ENCODE data around the gene FBXO24. TPM values are rescaled to one million over a fixed set of nuclear protein-coding genes. Genes with fewer than 3 reads are reported as not detected.
A peak's percentile ranks its signal among the peaks of the same experiment; 100 is the strongest.
"Not testable (repeated sequence)": the region's sequence is repeated elsewhere in the genome, so short reads cannot be mapped to it uniquely, and the experiment has no call there.

FBXO24 gene
- total RNA-seq = 0.41 TPM
- long read RNA-seq = 0 reads

GRCh38 chr7:100586266-100587025 is at the start of gene FBXO24:
Gene FBXO24 (plus strand): TSS chr7:100586328. CDS start chr7:100586626, 298 bp downstream.
- peak; percentile 93 for ATAC-seq
- intact Hi-C loops (cut with DNase I) = loop anchor here (1.0 to 5.0 kb wide), 4 partner anchors 16 to 106 kb away; partner anchors contain the start of genes GIGYF1, GNB2, MOSPD3 and PCOLCE

GRCh38 chr7:100536695-100537094 is 49.4 kb upstream of the FBXO24 start:
- ATAC-seq; intact Hi-C loops (cut with DNase I); DNase-seq (ENCODE audit: missing footprints): not testable (repeated sequence)

More at GRCh38 chr7:100586266-100587025, at the start of gene FBXO24:
- peak; percentile 100 for DNase-seq (ENCODE audit: missing footprints)

- no peak for DNase-seq (ENCODE audit: missing footprints)
- no peak for ATAC-seq
- intact Hi-C loops (cut with DNase I) = loop anchor here (2.0 kb wide), 1 partner anchor 56 kb away; the partner anchor contains the start of gene NYAP1
These were observed 47.8 kb upstream of the FBXO24 start for GRCh38 chr7:100538348-100538653.

DNA sequence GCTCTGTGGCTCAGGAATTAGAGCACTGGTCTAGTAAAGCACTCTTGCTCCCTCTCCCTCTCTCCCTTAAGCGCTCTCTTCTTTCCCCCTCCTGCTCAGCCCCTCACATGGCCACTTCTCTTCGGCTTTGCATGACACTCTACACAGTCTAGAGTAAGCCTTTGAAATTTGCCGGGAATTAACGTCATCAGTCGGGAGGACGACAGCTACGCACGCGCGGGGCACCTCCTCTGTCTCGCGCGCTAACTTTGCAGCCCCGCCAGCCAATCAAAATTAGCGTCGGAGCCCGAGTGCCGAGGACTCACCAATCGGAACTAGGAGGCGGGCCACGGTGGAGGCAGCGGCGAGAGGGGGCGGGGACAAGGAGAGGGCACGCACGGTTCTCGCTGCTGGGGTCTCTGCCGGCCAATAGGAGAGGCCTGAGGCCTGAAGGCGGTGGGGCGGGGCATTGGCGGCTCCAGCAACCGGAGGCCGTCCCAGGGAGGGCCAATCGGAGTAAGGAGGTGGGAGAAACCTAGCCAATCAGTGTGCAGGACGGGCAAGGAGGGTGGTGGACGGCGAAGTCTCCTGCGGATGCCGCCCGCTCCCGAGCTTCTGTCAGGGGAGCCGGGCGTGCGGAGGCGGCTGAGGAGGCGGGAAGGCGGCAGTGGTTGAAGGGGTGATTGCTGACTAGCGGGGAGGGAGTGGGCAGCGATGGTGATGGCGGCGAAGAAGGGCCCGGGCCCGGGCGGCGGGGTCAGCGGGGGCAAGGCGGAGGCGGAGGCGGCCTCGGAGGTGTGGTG is 47.3 kb upstream of the FBXO24 start, which contains the start of gene AGFG2:
AGFG2 (plus strand) TSS at position 550 of the 782 bp plus-strand sequence; CDS start at position 694, 144 bp downstream.
- ATAC-seq (peak; percentile 100), DNase-seq (ENCODE audit: missing footprints) (peak; percentile 100)
- intact Hi-C loops (cut with DNase I) = loop anchor here (2.0 kb wide), 1 partner anchor 56 kb away; the partner anchor contains the start of gene NYAP1

- ATAC-seq (no peak), DNase-seq (ENCODE audit: missing footprints) (no peak)
- intact Hi-C loops (cut with DNase I) = loop anchor here (2.0 kb wide), 1 partner anchor 57 kb away; the partner anchor contains the start of gene NYAP1
These were observed 46.6 kb upstream of the FBXO24 start for GRCh38 chr7:100539436-100540006.

DNA sequence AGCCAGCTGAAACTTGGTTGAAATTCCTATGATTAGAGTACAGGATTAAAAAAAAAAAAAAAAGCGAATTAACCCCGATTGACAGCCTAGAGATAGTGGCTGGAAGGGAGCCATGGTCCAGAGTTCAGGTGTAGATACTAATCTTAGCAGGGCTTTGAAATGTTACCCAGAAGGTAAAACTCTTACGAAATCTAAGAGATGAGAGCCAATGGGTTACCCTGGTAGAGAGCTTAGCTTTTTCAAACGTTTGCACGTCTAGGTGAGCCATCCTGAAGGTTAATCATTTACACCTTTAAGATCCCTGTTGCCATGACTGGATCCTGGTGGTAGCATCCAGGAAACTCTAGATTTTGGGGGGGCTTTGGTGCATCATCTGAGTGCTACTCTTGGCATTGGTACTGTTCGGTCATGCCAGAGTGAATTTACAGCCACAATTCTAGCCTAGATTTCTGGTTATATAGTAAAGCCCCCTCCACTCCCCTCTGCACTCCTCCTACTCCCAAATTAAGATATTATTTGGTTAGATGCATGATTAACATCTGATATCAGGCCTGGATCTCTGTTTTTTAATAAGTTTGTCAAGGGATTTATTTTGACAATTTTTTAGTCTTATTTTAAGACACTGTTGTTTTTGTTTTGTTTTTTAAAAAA is 45.9 kb upstream of the FBXO24 start:
- ATAC-seq = no peak
- no peak for DNase-seq (ENCODE audit: missing footprints)
- intact Hi-C loops (cut with DNase I) = no loop called here

- ATAC-seq; DNase-seq (ENCODE audit: missing footprints); intact Hi-C loops (cut with DNase I): not testable (repeated sequence)
These were observed 44.8 kb upstream of the FBXO24 start for GRCh38 chr7:100541309-100541708.

GRCh38 chr7:100543586-100543985 is 42.5 kb upstream of the FBXO24 start:
- ATAC-seq (no peak), DNase-seq (ENCODE audit: missing footprints) (no peak)
- intact Hi-C loops (cut with DNase I) = no loop called here

DNA sequence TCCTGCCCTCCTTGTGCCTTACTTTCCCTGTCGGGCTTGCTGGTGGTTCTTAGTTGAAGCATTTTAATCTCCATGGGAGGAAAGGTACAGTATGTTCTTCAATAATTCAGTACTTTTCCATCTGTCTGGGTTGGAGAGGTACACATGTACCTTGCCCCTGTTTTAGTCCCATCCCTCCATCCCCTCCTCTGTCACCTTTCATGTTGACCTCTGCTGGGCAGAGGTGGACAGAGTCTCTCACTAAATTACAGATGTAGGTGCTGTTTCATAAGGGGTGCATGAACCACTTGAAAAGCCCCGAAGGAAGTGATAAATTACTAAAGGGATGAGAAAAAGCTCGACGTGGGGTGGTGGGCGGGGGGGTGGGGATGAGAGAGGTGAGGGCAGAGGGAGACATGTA is 41.7 kb upstream of the FBXO24 start:
- DNase-seq (ENCODE audit: missing footprints) = no peak
- intact Hi-C loops (cut with DNase I) = no loop called here
- no peak for ATAC-seq

- DNase-seq (ENCODE audit: missing footprints) (no peak), ATAC-seq (peak; percentile 21)
- intact Hi-C loops (cut with DNase I) = no loop called here
These were observed 41.2 kb upstream of the FBXO24 start for GRCh38 chr7:100544967-100545359.

DNA sequence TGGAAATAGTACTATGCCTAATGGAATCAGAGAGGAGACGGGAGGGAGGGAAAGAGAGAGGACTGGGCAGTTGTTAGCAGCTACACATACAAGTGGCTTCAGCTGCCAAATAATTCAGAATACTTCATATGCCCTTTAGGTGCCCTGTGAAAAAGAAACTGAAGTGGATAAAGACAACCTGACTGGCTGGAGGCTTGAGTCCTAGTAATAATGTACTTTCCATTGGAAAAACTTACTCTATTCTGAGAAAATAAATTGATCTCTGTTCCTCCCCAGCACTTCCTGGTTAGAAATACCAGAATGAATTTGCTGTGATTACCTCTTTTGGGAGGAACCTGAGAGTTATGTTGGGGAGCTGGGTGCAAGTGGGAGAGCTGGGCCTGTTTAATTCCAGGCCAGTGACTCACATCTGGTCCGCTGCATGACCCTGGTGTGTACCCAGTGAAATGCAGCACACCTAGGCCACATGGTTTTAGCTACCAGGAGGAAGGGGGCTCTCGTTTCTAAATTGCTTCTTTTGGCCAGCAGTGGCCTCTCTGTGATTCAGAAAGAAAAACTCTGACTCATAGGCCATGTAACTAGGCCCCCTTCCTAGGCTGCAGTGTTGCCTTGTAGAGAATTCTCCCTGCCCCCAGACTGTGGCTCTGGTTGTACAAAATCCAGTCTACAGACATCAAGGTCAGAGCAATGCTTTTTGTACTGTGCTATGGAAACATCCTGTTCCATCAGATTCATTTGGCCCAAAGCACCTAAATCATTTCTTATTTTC is 40.6 kb upstream of the FBXO24 start:
- DNase-seq (ENCODE audit: missing footprints) (no peak), ATAC-seq (peak; percentile 71)
- intact Hi-C loops (cut with DNase I) = no loop called here

DNA sequence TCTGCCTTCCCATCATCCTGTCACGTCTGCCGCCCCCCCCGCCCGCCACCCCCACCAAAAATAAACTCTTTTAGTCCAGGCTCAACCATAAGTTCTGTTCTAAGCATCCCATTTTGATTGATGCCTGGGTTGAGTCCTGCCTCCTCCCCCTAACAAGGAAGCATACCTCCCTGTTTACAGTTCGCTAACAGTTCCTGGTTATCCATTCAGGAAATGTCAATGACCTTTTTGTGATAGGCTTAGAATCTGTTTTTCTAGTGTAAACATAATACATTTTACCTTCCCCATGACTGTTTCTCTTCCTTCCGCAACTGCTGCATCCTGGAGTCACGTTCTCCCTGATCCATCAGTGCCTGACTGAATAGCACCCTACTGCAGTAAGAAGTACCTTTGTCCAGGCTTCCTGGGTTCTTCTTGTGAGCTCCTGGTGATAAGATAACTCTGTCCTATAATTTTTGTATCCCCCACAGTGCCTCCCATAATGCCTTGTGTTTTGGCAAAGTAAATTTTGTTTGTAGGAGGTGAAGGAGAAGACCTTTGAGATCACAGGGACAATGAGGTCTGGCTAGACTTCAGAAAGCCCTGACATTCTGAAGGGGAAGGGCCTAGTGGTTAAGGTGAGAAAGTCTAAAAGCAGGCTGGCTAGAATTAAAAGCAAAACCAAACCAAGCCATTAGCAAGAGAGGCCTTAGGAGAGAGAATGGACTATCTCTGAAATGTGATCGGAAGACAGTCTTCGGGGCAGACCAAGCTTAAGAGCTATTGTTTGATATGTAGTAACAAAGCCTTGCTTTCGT is 39.8 kb upstream of the FBXO24 start:
- DNase-seq (ENCODE audit: missing footprints) (no peak), ATAC-seq (no peak)
- intact Hi-C loops (cut with DNase I) = no loop called here

GRCh38 chr7:100546926-100547800 is 39.0 kb upstream of the FBXO24 start:
- intact Hi-C loops (cut with DNase I) = no loop called here
- DNase-seq (ENCODE audit: missing footprints) (no peak), ATAC-seq (no peak)

- intact Hi-C loops (cut with DNase I) = no loop called here
- ATAC-seq = no peak
- no peak for DNase-seq (ENCODE audit: missing footprints)
These were observed 38.3 kb upstream of the FBXO24 start for GRCh38 chr7:100547872-100548271.

- DNase-seq (ENCODE audit: missing footprints); ATAC-seq; intact Hi-C loops (cut with DNase I): not testable (repeated sequence)
These were observed 37.7 kb upstream of the FBXO24 start for GRCh38 chr7:100548446-100548845.

DNA sequence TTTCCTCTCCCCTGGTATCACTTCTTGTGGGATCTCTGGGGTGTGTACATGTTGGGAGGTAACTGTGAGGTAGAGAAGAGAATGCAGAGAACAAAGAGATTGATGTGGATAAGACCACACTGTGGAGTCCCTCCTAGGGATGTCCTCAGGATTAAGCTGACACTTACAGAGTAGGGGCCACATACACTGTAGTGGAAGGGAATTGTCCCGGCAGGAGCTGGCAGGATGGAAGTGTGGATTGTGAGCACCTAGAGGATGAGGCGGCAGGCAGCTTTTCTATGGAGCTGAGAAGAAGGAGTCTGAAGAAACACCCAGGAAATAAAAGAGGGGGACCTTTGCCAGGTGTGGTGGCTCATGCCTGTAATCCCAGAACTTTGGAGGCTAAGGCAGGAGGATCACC is 33.6 kb upstream of the FBXO24 start:
- intact Hi-C loops (cut with DNase I) = no loop called here
- DNase-seq (ENCODE audit: missing footprints) (no peak), ATAC-seq (no peak)

All from Right ventricle myocardium inferior (tissue), 1 donor.